Chondrocyte (in vitro differentiated cells): ENCODE measurements around the gene FRS2. TPM values are rescaled to one million over a fixed set of nuclear protein-coding genes. Genes with fewer than 3 reads are reported as not detected.

ENCODE experiments used
- DNase-seq: peaks from one replicate; pipeline ENCODE4 v3.0.0; 2021; ENCODE audit warnings: mixed read lengths, low spot score
- H3K27ac Mint-ChIP-seq: one replicate; pipeline ENCODE4 v1.8.0; 2021; ENCODE audit warnings: mild to moderate bottlenecking, moderate library complexity, mixed read lengths; ENCODE audit not compliant: unreplicated experiment
- H3K27me3 Mint-ChIP-seq: 2 replicates; pipeline ENCODE4 v1.8.0; 2021; ENCODE audit warnings: low read depth, mixed read lengths
- H3K36me3 Mint-ChIP-seq: 2 replicates; pipeline ENCODE4 v1.8.0; 2021; ENCODE audit warnings: low read depth, mixed read lengths
- H3K4me1 Mint-ChIP-seq: 2 replicates; pipeline ENCODE4 v1.8.0; 2021; ENCODE audit warnings: low read depth, mild to moderate bottlenecking, mixed read lengths
- H3K4me3 Mint-ChIP-seq: one replicate; pipeline ENCODE4 v1.8.0; 2021; ENCODE audit warnings: mild to moderate bottlenecking, moderate library complexity, mixed read lengths; ENCODE audit not compliant: unreplicated experiment
- H3K9me3 Mint-ChIP-seq: 2 replicates; pipeline ENCODE4 v1.8.0; 2021; ENCODE audit warnings: low read depth, mixed read lengths
- total RNA-seq: library from RNA; stranded (reverse); gene quantifications from 3 replicates; pipeline ENCODE4 v1.2.1, GENCODE V29; 2021
- TF ChIP-seq, protein P1 (sequence below): fragments of 200-600 bp; sonication (generic); IDR thresholded peaks from 2 replicates; pipeline ENCODE4 v1.5.0; 2021; ENCODE audit warnings: antibody characterized with exemption, mild to moderate bottlenecking, moderate library complexity

FRS2 gene
- total RNA-seq, 1 donor from 2014 or later, result 46.9 TPM

DNA sequence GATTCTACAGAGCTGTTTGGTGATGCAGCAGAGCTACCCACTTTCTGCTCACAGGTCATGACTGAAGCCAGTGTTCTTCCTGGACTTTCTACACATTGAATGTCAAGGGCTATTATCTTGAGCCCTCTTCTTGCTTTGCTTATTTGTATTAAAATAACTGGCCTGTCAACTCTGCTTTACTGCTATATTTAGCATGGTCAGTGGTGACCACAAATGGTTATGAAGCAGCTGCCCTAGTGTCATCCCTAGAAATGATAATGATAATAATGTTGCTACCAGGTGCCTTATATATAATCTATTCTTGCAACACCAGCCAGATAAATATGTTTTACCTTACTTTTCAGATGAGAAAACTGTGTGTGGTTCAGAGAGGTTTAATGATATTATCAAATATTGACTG lies 143.2 kb downstream of the FRS2 start:
- H3K27ac Mint-ChIP-seq, result no peak overlapping the region
- H3K9me3 Mint-ChIP-seq, result no peaks in the 10 kb centered on the region
- DNase-seq, result no peak
- H3K4me3 Mint-ChIP-seq, result no peak overlapping the region
- H3K4me1 Mint-ChIP-seq, result no peaks in the 10 kb centered on the region
- TF ChIP-seq, protein P1, sequence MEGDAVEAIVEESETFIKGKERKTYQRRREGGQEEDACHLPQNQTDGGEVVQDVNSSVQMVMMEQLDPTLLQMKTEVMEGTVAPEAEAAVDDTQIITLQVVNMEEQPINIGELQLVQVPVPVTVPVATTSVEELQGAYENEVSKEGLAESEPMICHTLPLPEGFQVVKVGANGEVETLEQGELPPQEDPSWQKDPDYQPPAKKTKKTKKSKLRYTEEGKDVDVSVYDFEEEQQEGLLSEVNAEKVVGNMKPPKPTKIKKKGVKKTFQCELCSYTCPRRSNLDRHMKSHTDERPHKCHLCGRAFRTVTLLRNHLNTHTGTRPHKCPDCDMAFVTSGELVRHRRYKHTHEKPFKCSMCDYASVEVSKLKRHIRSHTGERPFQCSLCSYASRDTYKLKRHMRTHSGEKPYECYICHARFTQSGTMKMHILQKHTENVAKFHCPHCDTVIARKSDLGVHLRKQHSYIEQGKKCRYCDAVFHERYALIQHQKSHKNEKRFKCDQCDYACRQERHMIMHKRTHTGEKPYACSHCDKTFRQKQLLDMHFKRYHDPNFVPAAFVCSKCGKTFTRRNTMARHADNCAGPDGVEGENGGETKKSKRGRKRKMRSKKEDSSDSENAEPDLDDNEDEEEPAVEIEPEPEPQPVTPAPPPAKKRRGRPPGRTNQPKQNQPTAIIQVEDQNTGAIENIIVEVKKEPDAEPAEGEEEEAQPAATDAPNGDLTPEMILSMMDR, result no peak
- no peaks in the 10 kb centered on the region for H3K36me3 Mint-ChIP-seq
- H3K27me3 Mint-ChIP-seq, result peaks cover 3% of the 10 kb centered on the region

DNA sequence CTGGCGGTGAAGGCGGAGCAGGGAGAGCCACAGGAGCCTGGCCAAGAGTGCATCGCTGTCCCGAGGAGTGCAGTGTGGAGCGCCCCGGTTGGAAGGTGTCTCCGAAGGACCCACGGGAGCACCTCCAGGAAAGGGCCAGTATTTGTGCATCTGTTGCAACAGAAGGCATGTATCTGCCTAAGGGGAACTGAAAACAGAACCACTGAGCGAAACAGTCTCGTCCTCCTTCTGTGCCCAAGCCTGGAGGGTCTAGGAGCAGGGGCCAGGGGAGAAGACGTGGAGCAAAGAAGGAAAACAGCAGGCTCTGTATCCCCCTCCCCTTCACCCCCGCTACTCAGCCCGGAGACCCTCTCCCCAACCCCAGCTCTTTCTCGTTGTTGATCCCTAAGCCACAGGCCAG lies 145.8 kb downstream of the FRS2 start:
- peaks cover 3% of the 10 kb centered on the region for H3K27me3 Mint-ChIP-seq
- TF ChIP-seq, protein P1, result no peak
- no peak overlapping the region for H3K4me3 Mint-ChIP-seq
- H3K27ac Mint-ChIP-seq, result no peak overlapping the region
- peaks cover 2% of the 10 kb centered on the region for H3K9me3 Mint-ChIP-seq
- no peaks in the 10 kb centered on the region for H3K4me1 Mint-ChIP-seq
- no peak for DNase-seq
- H3K36me3 Mint-ChIP-seq, result no peaks in the 10 kb centered on the region

DNA sequence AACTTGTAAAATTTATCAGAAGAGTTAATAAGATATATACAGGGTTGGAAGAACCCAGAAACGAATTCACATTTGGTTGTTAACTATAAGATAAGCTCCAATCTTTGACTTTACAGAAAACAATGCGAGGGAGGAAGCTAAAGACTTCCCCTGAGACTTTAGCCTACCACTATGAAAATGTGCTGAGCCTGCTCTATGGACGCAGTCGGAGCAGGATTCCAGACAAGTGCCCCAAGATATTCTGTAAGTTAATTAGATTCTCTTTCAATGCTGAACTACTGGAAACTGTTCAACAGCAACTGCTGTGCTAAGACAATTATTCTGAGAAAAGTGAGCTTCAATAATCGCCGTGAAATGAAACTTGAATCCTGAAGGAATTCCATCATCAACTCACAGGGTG lies 148.9 kb downstream of the FRS2 start:
- DNase-seq, result no peak
- Mint-ChIP-seq H3K9me3 (peaks cover 2% of the 10 kb centered on the region), H3K4me1 (no peaks in the 10 kb centered on the region), H3K27ac (no peak overlapping the region), H3K4me3 (no peak overlapping the region), H3K36me3 (no peaks in the 10 kb centered on the region), H3K27me3 (peaks cover 2% of the 10 kb centered on the region)
- TF ChIP-seq, protein P1, result no peak

DNA sequence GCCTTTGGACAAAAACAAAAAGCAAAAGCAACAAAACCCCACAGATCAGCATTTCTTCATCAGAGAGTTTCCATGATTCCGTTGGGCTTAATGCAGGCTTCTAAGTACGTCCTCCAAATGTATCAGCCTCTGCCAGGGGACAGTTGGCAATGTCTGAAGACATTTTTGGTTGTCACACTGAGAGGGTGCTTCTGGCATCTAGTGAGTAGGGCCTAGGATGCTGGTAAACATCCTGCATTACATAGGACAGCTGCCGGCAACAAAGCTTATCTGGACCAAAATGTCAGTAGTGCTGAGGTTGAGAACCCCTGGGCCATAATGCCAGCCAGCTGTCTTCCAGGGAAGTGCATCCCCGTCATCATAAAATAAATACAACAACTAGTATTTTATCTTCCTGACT lies 149.9 kb downstream of the FRS2 start:
- no peak for DNase-seq
- TF ChIP-seq, protein P1, result no peak
- H3K4me3 Mint-ChIP-seq, result no peak overlapping the region
- H3K27ac Mint-ChIP-seq, result no peak overlapping the region
- H3K9me3 Mint-ChIP-seq, result peaks cover 2% of the 10 kb centered on the region
- H3K4me1 Mint-ChIP-seq, result no peaks in the 10 kb centered on the region
- H3K36me3 Mint-ChIP-seq, result no peaks in the 10 kb centered on the region
- H3K27me3 Mint-ChIP-seq, result peaks cover 2% of the 10 kb centered on the region

DNA sequence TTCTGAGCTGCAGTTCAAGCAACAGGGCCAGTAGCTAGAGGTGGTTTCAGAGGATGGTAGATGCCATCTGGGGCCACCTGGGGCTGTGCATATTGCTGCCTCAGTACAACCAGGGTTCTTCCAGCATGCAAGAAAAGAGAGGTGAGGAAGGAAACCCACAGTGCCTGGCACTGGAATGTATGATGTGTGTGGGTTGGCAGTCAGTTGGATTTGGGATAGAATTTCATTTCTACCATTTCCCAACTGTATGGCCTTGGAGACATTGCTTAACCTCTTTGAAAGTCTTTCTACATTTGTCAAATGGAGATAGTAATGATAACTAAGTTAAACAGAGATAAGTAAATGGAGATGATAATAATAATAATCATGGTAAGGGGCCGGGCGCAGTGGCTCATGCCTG lies 150.7 kb downstream of the FRS2 start:
- H3K27me3 Mint-ChIP-seq, result no peaks in the 10 kb centered on the region
- no peak for DNase-seq
- H3K36me3 Mint-ChIP-seq, result no peaks in the 10 kb centered on the region
- no peak overlapping the region for H3K27ac Mint-ChIP-seq
- TF ChIP-seq, protein P1, result no peak
- no peaks in the 10 kb centered on the region for H3K4me1 Mint-ChIP-seq
- H3K9me3 Mint-ChIP-seq, result peaks cover 2% of the 10 kb centered on the region
- no peak overlapping the region for H3K4me3 Mint-ChIP-seq
